Pulmonary artery endothelial cell (primary cell): ENCODE measurements around the gene SLC13A2. TPM values are rescaled to one million over a fixed set of nuclear protein-coding genes. Genes with fewer than 3 reads are reported as not detected.
"Not testable (repeated sequence)": the region's sequence is repeated elsewhere in the genome, so short reads cannot be mapped to it uniquely, and the experiment has no call there.

Experiments used
- DNase-seq: peaks from one replicate; pipeline ENCODE4 v3.0.0-alpha.2; 2011; ENCODE audit warnings: low read depth, low spot score
- total RNA-seq: library from RNA; depleted of rRNA; stranded (reverse); fragments of >200 nt; gene quantifications from 2 replicates; pipeline ENCODE4 v1.2.3, GENCODE V29; 2014

The SLC13A2 gene
- total RNA-seq, 1 donor from 2014 or later = not detected

GRCh38 chr17:28513476-28513875 is 40.0 kb downstream of the SLC13A2 start:
- no peak for DNase-seq

DNA sequence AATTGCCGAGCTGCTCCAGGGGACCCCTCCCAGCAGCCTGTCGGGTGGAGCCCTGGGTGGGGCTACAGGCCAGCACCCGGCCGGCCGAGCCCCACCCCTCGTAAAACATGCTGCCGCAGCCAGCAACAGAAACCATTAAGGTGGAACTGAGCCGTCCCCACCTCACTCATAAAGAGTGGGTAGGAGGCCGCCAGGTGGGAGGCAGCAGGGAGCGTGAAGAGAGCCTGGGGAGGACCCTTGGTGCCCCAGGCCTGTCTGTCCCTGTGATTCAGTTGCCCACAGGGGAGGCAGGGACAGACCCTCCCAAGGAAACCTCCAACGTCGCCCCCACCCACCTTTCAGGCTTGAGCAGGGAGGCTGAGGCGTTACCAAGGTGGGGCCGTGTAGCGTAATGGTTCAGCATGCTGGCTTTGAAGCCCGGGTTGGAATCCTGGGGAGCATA is 41.1 kb downstream of the SLC13A2 start:
- no peak for DNase-seq

- DNase-seq = no peak
Measured at GRCh38 chr17:28515518-28515917, 42.1 kb downstream of the SLC13A2 start.

GRCh38 chr17:28518132-28518531 is 44.7 kb downstream of the SLC13A2 start:
- no peak for DNase-seq

DNA sequence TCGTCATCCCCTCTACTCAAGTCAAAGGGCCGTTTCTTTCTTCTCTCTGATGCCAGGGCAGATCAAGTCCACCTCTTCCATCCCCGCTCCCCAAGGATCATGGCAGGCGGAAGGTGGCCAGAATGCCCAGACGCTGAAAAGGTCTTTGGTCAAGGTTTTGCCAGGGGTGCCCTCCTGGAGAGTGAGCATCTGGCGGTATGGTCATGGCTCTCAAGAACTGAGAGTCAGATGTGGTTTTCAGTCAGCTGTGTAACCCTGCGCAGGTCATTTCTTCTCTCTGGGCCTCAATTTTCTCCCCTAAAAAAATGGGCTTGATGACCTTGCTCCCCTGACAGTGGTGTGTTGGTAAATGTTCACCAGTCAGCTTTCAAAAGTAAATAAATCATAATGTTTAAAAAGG is 45.1 kb downstream of the SLC13A2 start:
- DNase-seq = no peak

GRCh38 chr17:28519236-28519635 is 45.8 kb downstream of the SLC13A2 start:
- DNase-seq = no peak

- no peak for DNase-seq
Measured at GRCh38 chr17:28520687-28521086, 47.2 kb downstream of the SLC13A2 start.

- DNase-seq = no peak
Measured at GRCh38 chr17:28521311-28522085, 48.1 kb downstream of the SLC13A2 start.

- not testable (repeated sequence) for DNase-seq
Measured at GRCh38 chr17:28522281-28522680, 48.8 kb downstream of the SLC13A2 start.

DNA sequence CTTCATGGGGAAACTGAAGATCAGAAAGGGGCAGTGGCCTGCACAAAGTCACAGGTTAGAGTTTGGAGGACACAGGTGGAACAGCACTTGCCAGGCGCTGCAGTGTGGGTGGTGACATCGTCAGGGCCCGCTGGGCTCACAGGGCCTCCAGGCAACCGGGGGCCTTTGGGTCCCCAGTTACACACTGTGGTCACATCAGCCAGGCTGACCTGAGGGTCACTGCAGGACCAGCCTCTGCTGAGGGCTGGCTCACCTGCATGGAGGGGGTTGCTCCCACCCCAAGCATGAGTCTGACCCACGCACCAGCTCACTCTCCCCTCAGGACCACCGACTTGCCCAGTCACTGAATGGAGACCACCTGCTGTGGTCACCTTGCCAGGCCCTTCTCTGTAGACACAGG is 49.7 kb downstream of the SLC13A2 start:
- DNase-seq = no peak

DNA sequence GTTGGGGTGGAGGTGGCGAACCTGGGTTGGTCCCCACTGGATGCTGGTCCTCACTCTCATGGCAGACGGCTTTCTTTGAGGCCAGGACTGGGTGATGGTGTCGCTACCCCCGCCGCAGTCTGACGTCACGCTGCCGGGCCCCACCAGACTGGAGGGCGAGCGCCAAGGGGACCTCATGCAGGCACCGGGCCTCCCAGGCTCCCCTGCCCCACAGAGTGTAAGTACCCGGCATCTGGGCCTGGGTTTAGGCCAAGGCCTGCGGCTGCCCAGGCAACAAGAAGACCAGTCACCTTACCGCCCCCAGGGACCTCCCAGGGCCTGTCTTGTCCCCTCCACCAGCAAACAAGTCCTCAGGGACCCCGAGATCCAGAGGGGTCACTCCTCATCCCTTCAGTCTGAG is 50.4 kb downstream of the SLC13A2 start:
- no peak for DNase-seq

DNA sequence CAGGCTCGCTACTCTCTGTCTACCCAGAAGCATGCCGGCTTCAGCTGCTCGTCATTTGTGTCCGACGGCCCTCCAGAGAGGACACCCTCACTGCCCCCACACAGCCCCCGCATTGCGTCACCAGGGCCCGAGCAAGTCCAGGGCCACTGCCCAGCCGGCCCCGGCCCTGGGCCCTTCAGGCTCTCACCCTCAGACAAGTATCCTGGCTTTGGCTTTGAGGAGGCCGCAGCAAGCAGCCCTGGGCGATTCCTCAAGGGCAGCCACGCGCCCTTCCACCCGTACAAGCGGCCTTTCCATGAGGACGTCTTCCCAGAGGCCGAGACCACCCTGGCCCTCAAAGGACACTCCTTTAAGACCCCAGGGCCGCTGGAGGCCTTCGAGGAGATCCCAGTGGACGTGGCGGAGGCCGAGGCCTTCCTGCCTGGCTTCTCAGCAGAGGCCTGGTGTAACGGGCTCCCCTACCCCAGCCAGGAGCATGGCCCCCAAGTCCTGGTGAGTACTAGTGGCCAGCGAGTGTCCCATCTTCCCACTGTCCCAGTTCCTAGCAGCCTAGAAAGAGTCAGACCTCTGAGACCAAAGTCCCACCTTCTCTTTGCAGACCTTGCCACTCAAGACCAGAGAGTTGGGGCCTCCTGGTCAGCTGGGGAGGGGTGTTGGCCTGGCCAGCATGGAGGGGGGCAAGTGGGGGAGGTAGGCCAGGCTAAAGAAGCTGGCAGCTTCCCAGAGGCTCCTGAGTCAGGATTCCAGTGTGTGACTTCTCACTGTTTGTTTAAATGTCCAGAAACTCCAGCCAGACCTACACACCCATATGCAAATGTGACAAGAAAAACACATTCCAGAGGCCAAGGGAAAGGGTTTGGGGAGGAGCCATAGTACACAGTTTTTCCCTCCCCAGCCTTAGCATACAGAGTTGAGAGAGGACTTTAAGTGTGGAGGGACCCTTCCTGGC is 51.3 kb downstream of the SLC13A2 start:
- DNase-seq = no peak

GRCh38 chr17:28526381-28526780 is 52.9 kb downstream of the SLC13A2 start:
- no peak for DNase-seq

DNA sequence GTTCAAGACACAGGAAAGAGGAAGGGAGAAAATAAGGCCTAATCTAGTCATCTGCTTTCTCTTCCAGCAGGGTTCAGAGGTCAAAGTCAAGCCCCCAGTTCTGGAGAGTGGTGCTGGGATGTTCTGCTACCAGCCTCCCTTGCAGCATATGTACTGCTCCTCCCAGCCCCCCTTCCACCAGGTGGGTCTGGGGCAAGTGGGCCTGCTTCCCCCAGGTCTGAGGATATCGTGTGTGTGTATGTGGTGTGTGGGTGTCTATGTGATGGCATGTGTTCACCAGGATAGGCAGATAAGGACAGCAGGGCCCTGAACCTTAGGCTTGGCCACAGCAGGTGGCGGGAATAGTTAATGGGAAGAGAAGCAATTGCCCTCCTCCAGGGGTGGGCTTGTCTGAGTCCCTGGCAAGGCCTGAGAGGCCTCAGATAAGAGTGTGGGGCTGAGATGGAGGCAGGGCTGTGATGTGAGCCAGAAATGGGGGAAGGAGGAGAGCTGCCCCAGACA is 53.8 kb downstream of the SLC13A2 start:
- DNase-seq = no peak

DNA sequence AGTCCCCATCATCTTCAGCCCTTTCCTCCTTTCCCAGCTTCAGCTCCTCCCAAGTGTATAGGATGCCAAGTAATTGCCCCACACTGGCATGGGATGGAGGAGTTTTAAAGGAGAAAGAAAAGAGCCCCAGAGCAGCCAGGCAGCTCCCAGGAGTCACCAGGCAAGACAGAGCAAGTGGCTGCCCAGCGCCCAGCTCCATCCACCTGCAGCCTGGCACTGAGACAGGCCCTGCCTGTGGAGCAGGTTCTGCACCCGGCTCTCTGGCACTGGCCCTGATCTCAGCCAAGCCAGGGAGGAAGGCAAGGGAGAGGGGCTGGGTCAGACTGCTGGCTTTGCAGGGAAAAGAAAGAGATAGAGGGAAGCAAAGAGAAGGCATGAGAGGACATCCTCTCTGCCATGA is 54.4 kb downstream of the SLC13A2 start:
- DNase-seq = no peak

DNA sequence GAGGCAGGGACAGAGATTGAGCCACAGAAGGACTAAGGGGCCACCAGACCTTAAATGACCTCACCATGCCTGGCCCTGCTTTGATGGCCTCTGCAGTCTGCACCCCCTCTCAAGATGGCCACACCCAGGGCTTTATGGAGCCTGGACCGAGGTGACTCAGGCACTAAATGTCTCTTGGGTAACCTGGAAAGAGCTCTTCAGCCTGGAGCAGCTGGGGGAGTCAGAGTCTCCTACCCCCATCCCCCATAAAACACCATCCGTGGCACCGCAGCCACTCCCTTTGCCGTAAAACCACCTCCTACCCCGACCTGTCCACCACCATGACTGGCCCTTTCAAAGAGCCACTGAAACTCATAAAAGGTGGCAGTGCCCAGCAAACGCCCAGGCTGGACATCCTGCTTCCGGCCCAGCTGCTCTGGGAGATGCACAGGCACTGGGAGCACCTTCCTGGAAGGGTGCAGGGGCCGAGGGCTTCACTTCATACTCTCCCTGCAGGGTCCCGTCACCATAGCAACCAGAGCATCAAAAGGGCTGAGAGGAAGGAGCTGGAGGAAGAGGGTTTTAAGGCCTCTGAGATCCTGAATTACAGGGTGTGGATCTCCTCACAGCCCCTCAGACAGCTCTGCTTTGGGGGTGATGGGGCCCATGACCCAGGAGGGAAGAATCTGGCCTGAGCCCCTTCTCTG is 55.0 kb downstream of the SLC13A2 start:
- DNase-seq = no peak

- no peak for DNase-seq
Measured at GRCh38 chr17:28529013-28529400, 55.6 kb downstream of the SLC13A2 start.

DNA sequence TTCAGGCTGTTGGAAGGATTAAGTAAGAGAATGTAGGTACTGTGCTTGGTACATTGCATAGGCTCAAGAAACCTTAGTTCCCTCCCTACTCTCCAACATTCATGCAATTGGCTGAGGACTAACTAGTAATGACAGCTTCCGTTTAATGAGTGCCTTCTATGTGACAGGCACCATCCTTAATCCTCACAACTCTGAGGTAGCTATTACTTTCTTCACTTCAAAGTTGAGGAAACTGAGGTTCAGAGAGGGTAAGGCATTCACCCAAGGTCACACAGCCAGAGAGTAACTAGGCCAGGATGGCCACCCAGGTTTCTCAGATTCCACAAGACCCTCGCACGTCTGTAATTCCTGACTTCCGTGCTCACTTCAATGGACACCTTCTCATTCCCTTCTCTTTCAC is 56.8 kb downstream of the SLC13A2 start:
- no peak for DNase-seq

GRCh38 chr17:28530926-28531325 is 57.5 kb downstream of the SLC13A2 start:
- no peak for DNase-seq

GRCh38 chr17:28532050-28532960 is 58.9 kb downstream of the SLC13A2 start:
- no peak for DNase-seq
